ENCODE measurements around the gene POLR3G. TPM values are rescaled to one million over a fixed set of nuclear protein-coding genes. Genes with fewer than 3 reads are reported as not detected.

POLR3G gene
- total RNA-seq, 4 donors from 2014 or later = 0.53 to 1.3 (median 0.76) TPM; not detected in 1

DNA sequence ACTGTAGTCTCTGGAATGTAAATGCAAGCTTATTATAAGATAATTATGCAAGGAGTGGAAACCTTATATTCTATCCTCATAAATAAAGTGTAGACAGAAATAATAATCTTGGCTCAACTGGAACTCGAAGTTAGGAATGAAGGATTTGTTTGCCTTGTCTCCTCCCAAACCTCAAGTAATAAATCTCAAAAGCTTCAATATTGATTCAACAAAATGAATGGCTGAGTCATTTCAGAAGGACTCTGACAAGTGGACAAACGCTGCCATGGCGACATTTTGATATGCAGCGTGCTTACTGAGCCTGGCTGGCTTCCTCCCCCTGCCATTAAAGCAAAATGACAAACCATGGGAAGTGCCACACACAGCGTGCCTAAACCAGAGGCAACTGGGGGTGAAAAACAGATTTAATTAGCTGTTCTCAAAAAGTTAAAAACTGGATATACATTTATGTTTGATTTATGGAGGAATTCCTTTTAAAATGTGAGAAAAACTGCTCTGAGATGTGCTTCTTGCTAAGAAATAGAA is 73.5 kb downstream of the POLR3G start:
- TF ChIP-seq, protein P1, sequence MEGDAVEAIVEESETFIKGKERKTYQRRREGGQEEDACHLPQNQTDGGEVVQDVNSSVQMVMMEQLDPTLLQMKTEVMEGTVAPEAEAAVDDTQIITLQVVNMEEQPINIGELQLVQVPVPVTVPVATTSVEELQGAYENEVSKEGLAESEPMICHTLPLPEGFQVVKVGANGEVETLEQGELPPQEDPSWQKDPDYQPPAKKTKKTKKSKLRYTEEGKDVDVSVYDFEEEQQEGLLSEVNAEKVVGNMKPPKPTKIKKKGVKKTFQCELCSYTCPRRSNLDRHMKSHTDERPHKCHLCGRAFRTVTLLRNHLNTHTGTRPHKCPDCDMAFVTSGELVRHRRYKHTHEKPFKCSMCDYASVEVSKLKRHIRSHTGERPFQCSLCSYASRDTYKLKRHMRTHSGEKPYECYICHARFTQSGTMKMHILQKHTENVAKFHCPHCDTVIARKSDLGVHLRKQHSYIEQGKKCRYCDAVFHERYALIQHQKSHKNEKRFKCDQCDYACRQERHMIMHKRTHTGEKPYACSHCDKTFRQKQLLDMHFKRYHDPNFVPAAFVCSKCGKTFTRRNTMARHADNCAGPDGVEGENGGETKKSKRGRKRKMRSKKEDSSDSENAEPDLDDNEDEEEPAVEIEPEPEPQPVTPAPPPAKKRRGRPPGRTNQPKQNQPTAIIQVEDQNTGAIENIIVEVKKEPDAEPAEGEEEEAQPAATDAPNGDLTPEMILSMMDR (IDR thresholded peaks at IDR 0.05) = no peak
- TF ChIP-seq POLR2A (IDR thresholded peaks at IDR 0.05) = no peak
- no peaks in the 10 kb centered on the region for H3K9me3 ChIP-seq
- H3K27me3 ChIP-seq = no peaks in the 10 kb centered on the region
- H3K36me3 ChIP-seq = no peaks in the 10 kb centered on the region
- H3K4me3 ChIP-seq = no peak overlapping the region
- H3K27ac ChIP-seq = no peak overlapping the region
- no peaks in the 10 kb centered on the region for H3K4me1 ChIP-seq
- DNase-seq = no peak

DNA sequence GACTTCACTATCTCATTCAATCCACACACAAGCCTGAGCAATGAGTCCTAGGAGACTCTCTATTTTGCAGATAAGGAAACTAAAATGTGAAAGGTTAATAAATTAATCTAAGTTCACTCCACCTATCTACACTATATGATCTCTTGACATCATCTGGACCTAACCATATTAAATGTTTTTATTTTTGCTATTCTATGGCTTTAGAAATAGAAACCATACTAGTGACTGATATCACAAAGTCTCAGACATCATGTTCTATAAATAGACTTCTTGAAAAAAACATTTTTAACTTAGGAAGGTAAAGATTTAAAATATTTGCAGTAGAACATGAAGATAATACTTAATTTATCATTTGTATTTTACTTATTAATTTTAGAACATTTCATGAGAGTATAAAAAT is 74.6 kb downstream of the POLR3G start:
- Histone ChIP-seq H3K27ac (no peak overlapping the region), H3K4me1 (no peaks in the 10 kb centered on the region), H3K9me3 (no peaks in the 10 kb centered on the region), H3K4me3 (no peak overlapping the region), H3K36me3 (no peaks in the 10 kb centered on the region), H3K27me3 (no peaks in the 10 kb centered on the region)
- no peak for DNase-seq
- TF ChIP-seq POLR2A (IDR thresholded peaks at IDR 0.05) = no peak
- TF ChIP-seq, protein P1 (IDR thresholded peaks at IDR 0.05) = no peak

DNA sequence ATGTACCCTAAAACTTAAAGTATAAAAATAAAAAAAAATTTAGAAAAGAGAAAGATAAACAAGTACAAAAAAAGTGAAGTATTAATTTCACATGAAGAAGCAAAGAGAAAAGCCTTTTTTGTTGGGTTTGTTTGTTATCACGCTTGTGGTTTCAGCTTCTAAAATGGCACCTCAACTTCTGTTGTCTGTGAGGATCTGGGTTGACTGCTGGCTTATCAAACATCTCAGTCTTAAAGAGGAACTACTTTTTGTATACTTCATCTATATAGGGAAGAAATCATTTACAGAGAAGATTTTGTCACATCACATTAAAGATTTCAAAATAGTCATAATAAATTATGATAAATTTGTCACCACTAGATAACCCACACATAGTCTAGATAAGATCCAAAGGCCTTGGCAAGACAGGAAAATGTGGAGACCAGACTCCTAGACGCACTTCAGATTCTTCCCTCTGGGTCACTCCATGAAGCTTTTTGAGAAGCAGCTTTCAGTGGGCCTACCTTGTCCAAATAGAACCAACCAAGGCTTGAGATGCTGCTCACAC is 75.1 kb downstream of the POLR3G start:
- H3K4me1 ChIP-seq = no peaks in the 10 kb centered on the region
- TF ChIP-seq POLR2A (IDR thresholded peaks at IDR 0.05) = no peak
- TF ChIP-seq, protein P1 (IDR thresholded peaks at IDR 0.05) = no peak
- no peak overlapping the region for H3K4me3 ChIP-seq
- no peaks in the 10 kb centered on the region for H3K36me3 ChIP-seq
- no peak for DNase-seq
- H3K27me3 ChIP-seq = no peaks in the 10 kb centered on the region
- no peak overlapping the region for H3K27ac ChIP-seq
- H3K9me3 ChIP-seq = no peaks in the 10 kb centered on the region

DNA sequence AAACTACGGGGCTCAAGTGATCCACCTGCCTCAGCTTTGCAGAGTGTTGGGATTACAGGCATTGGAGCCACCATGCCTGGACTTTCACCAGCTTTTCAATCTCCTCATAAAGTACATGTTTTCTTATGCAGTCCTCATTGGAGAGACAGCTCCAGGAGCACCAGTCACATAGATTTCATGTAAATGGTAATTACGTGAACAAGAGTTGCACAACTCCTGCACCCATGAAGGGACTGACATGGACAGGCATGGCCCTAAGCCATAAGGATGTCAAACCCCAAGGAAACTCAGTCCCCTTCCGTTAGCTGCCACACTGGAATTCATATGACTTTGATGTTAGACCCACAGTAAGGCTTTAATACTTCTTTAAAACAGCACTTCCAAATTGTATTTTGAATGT is 76.3 kb downstream of the POLR3G start:
- Histone ChIP-seq H3K4me1 (no peaks in the 10 kb centered on the region), H3K27me3 (no peaks in the 10 kb centered on the region), H3K36me3 (no peaks in the 10 kb centered on the region), H3K27ac (no peak overlapping the region), H3K9me3 (no peaks in the 10 kb centered on the region), H3K4me3 (no peak overlapping the region)
- TF ChIP-seq POLR2A (IDR thresholded peaks at IDR 0.05) = no peak
- TF ChIP-seq, protein P1 (IDR thresholded peaks at IDR 0.05) = no peak
- no peak for DNase-seq

DNA sequence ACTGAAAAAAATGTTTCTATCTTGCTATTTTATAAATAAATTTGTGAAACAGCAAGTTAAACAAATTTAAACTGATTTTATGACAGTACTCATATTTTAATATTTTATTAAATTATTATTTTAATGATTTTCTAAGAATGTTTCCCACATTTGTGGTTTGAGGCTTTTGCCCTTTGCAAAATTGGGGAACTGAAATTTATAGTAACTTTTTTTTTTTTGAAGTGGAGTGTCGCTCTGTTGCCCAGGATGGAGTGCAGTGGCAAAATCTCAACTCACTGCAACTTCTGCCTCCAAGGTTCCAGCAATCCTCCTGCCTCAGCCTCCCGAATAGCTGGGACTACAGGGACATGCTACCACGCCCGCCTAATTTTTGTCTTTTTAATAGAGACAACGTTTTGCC is 76.7 kb downstream of the POLR3G start:
- H3K36me3 ChIP-seq = no peaks in the 10 kb centered on the region
- H3K27ac ChIP-seq = no peak overlapping the region
- H3K4me1 ChIP-seq = no peaks in the 10 kb centered on the region
- DNase-seq = no peak
- H3K27me3 ChIP-seq = no peaks in the 10 kb centered on the region
- no peak overlapping the region for H3K4me3 ChIP-seq
- no peak for TF ChIP-seq POLR2A (IDR thresholded peaks at IDR 0.05)
- TF ChIP-seq, protein P1 (IDR thresholded peaks at IDR 0.05) = no peak
- no peaks in the 10 kb centered on the region for H3K9me3 ChIP-seq
